GM23338 (cell line): ENCODE results near the gene NFIA. TPM values are rescaled to one million over a fixed set of nuclear protein-coding genes. Genes with fewer than 3 reads are reported as not detected.

ENCODE experiments used
- ATAC-seq: fragments of 200-7000 bp; cut with Tn5 transposase; 3 replicates; pipeline ENCODE4 v1.9.1; 2020
- DNase-seq: peaks from one replicate; pipeline ENCODE4 v3.0.0-alpha.2; 2015; ENCODE audit warnings: low spot score
- H2AFZ ChIP-seq: fragments of 200-600 bp; sonication (generic); 2 replicates; pipeline ENCODE4 v1.8.0; 2016; ENCODE audit warnings: antibody characterized with exemption, mild to moderate bottlenecking, moderate library complexity
- H3F3A ChIP-seq: fragments of 200-600 bp; sonication (generic); replicated peaks from 2 replicates; pipeline ENCODE4 v1.8.0; 2017; ENCODE audit warnings: antibody characterized with exemption, mixed run types, low read depth
- H3K27ac ChIP-seq: fragments of 200-600 bp; sonication (generic); 2 replicates; pipeline ENCODE4 v1.6.1; 2016; ENCODE audit warnings: low read depth
- H3K27me3 ChIP-seq: fragments of 200-600 bp; sonication (generic); 2 replicates; pipeline ENCODE4 v1.8.0; 2016; ENCODE audit warnings: mild to moderate bottlenecking, mixed run types, moderate library complexity; ENCODE audit not compliant: insufficient read depth
- H3K36me3 ChIP-seq: fragments of 200-600 bp; sonication (generic); 2 replicates; pipeline ENCODE4 v1.8.0; 2016; ENCODE audit warnings: mild to moderate bottlenecking; ENCODE audit not compliant: insufficient read depth
- H3K4me1 ChIP-seq: fragments of 200-600 bp; sonication (generic); 2 replicates; pipeline ENCODE4 v1.8.0; 2016; ENCODE audit warnings: mild to moderate bottlenecking, moderate library complexity; ENCODE audit not compliant: insufficient read depth
- H3K4me2 ChIP-seq: fragments of 200-600 bp; sonication (generic); 2 replicates; pipeline ENCODE4 v1.7.1; 2017; ENCODE audit warnings: mixed run types
- H3K4me3 ChIP-seq: fragments of 200-600 bp; sonication (generic); 2 replicates; pipeline ENCODE4 v1.6.1; 2016; ENCODE audit warnings: mixed run types
- H3K79me2 ChIP-seq: fragments of 200-600 bp; sonication (generic); replicated peaks from 2 replicates; pipeline ENCODE4 v1.8.0; 2017; ENCODE audit warnings: mild to moderate bottlenecking; ENCODE audit not compliant: insufficient read depth
- H3K9me2 ChIP-seq: fragments of 200-600 bp; sonication (generic); 2 replicates; pipeline ENCODE4 v1.8.0; 2017; ENCODE audit not compliant: insufficient read depth
- H4K20me1 ChIP-seq: fragments of 200-600 bp; sonication (generic); replicated peaks from 2 replicates; pipeline ENCODE4 v1.8.0; 2017; ENCODE audit warnings: mild to moderate bottlenecking; ENCODE audit not compliant: insufficient read depth
- H3K27ac Mint-ChIP-seq: 2 replicates; pipeline ENCODE4 v1.8.0; 2020; ENCODE audit warnings: inconsistent platforms, mild to moderate bottlenecking, moderate library complexity, mixed read lengths
- H3K27me3 Mint-ChIP-seq: 3 replicates; pipeline ENCODE4 v1.8.0; 2022; ENCODE audit warnings: low read depth, mild to moderate bottlenecking, moderate library complexity, mixed read lengths, inconsistent platforms; ENCODE audit not compliant: insufficient read depth, poor library complexity
- H3K36me3 Mint-ChIP-seq: 3 replicates; pipeline ENCODE4 v1.8.0; 2021; ENCODE audit warnings: low read depth, mild to moderate bottlenecking, inconsistent platforms, moderate library complexity, mixed read lengths
- H3K4me1 Mint-ChIP-seq: 3 replicates; pipeline ENCODE4 v1.8.0; 2020; ENCODE audit warnings: mild to moderate bottlenecking, inconsistent platforms, mixed read lengths
- H3K4me3 Mint-ChIP-seq: 3 replicates; pipeline ENCODE4 v1.8.0; 2021; ENCODE audit warnings: moderate library complexity, mild to moderate bottlenecking, inconsistent platforms, mixed read lengths
- H3K9me3 Mint-ChIP-seq: 3 replicates; pipeline ENCODE4 v1.8.0; 2020; ENCODE audit warnings: moderate library complexity, mild to moderate bottlenecking, inconsistent platforms, mixed read lengths
- CREB1 ChIP-seq: fragments of 250-450 bp; sonication (Bioruptor Pico); IDR thresholded peaks from 2 replicates; pipeline ENCODE4 v1.5.0; 2020; ENCODE audit warnings: low read depth, mild to moderate bottlenecking, moderate library complexity
- EZH2 ChIP-seq: fragments of 200-600 bp; sonication (generic); IDR thresholded peaks from one replicate; pipeline ENCODE4 v1.8.0; 2017; ENCODE audit warnings: antibody characterized with exemption, mild to moderate bottlenecking, low read depth; ENCODE audit not compliant: unreplicated experiment
- EZH2phosphoT487 ChIP-seq: fragments of 200-600 bp; sonication (generic); IDR thresholded peaks from one replicate; pipeline ENCODE4 v1.8.1; 2018; ENCODE audit warnings: antibody characterized with exemption; ENCODE audit not compliant: unreplicated experiment
- JUNB ChIP-seq: IDR thresholded peaks from one replicate; pipeline ENCODE4 v1.6.1; 2016; ENCODE audit warnings: antibody characterized with exemption; ENCODE audit not compliant: unreplicated experiment
- NANOG ChIP-seq: IDR thresholded peaks from 2 replicates; pipeline ENCODE4 v1.6.1; 2016; ENCODE audit warnings: antibody characterized with exemption, borderline replicate concordance
- POLR2AphosphoS5 ChIP-seq: IDR thresholded peaks from 2 replicates; pipeline ENCODE4 v1.6.1; 2016; ENCODE audit warnings: antibody characterized with exemption, low read depth
- STAT1 ChIP-seq: IDR thresholded peaks from one replicate; pipeline ENCODE4 v1.6.1; 2016; ENCODE audit warnings: antibody characterized with exemption; ENCODE audit not compliant: unreplicated experiment
- ZNF331 ChIP-seq: fragments of 250-450 bp; sonication (Bioruptor Pico); IDR thresholded peaks from 2 replicates; pipeline ENCODE4 v1.5.0; 2020; ENCODE audit warnings: low read depth, mild to moderate bottlenecking, moderate library complexity
- polyA plus RNA-seq: library from polyadenylated mRNA; unstranded; fragments of >200 nt; fragmentation: Nextera tagmentation; extraction: Ambion mirVana; gene quantifications from 2 replicates; pipeline ENCODE4 v1.2.1, GENCODE V29; 2016
- total RNA-seq: library from RNA; depleted of rRNA; stranded (reverse); fragments of >200 nt; shearing (Covaris generic); gene quantifications from 2 replicates; pipeline ENCODE4 v1.2.3, GENCODE V29; 2014
- TF ChIP-seq, protein P1 (sequence below): fragments of 250-450 bp; sonication (Bioruptor Pico); IDR thresholded peaks from 2 replicates; pipeline ENCODE4 v1.5.0; 2020; ENCODE audit warnings: mild to moderate bottlenecking, moderate library complexity
- TF ChIP-seq, protein P2 (sequence below): IDR thresholded peaks from 2 replicates; pipeline ENCODE4 v1.6.1; 2016; ENCODE audit warnings: antibody characterized with exemption

NFIA gene
- total and polyA plus RNA-seq, 2 experiments from 2014 or later: 0.97 to 2.3 TPM

DNA sequence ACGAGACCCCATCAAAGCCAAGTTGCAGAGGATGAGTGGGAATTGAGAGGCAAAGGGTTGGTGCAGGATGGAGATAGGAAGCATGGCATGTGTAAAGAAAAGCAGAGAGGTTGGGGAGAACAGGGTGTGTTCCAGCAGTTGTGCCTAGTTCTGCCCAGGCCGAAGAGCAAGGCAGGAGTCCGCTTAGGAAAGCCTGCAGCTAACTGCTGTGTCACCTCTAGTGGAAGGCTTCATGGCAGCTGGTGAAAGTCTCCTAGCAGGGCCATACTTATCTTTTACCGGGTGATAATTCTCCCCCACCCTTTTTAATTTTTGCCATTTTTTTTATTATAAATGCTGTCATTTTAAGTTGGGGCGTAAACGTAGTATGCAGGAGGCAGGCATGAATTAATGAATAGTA is 93.6 kb downstream of the NFIA start (continued):
- TF ChIP-seq, protein P1, sequence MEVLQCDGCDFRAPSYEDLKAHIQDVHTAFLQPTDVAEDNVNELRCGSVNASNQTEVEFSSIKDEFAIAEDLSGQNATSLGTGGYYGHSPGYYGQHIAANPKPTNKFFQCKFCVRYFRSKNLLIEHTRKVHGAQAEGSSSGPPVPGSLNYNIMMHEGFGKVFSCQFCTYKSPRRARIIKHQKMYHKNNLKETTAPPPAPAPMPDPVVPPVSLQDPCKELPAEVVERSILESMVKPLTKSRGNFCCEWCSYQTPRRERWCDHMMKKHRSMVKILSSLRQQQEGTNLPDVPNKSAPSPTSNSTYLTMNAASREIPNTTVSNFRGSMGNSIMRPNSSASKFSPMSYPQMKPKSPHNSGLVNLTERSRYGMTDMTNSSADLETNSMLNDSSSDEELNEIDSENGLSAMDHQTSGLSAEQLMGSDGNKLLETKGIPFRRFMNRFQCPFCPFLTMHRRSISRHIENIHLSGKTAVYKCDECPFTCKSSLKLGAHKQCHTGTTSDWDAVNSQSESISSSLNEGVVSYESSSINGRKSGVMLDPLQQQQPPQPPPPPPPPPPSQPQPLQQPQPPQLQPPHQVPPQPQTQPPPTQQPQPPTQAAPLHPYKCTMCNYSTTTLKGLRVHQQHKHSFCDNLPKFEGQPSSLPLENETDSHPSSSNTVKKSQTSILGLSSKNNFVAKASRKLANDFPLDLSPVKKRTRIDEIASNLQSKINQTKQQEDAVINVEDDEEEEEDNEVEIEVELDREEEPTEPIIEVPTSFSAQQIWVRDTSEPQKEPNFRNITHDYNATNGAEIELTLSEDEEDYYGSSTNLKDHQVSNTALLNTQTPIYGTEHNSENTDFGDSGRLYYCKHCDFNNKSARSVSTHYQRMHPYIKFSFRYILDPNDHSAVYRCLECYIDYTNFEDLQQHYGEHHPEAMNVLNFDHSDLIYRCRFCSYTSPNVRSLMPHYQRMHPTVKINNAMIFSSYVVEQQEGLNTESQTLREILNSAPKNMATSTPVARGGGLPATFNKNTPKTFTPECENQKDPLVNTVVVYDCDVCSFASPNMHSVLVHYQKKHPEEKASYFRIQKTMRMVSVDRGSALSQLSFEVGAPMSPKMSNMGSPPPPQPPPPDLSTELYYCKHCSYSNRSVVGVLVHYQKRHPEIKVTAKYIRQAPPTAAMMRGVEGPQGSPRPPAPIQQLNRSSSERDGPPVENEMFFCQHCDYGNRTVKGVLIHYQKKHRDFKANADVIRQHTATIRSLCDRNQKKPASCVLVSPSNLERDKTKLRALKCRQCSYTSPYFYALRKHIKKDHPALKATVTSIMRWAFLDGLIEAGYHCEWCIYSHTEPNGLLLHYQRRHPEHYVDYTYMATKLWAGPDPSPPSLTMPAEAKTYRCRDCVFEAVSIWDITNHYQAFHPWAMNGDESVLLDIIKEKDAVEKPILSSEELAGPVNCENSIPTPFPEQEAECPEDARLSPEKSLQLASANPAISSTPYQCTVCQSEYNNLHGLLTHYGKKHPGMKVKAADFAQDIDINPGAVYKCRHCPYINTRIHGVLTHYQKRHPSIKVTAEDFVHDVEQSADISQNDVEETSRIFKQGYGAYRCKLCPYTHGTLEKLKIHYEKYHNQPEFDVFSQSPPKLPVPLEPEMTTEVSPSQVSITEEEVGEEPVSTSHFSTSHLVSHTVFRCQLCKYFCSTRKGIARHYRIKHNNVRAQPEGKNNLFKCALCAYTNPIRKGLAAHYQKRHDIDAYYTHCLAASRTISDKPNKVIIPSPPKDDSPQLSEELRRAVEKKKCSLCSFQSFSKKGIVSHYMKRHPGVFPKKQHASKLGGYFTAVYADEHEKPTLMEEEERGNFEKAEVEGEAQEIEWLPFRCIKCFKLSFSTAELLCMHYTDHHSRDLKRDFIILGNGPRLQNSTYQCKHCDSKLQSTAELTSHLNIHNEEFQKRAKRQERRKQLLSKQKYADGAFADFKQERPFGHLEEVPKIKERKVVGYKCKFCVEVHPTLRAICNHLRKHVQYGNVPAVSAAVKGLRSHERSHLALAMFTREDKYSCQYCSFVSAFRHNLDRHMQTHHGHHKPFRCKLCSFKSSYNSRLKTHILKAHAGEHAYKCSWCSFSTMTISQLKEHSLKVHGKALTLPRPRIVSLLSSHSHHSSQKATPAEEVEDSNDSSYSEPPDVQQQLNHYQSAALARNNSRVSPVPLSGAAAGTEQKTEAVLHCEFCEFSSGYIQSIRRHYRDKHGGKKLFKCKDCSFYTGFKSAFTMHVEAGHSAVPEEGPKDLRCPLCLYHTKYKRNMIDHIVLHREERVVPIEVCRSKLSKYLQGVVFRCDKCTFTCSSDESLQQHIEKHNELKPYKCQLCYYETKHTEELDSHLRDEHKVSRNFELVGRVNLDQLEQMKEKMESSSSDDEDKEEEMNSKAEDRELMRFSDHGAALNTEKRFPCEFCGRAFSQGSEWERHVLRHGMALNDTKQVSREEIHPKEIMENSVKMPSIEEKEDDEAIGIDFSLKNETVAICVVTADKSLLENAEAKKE (CRISPR knock-in tag): no peak
- no peak for TF ChIP-seq ZNF331
- TF ChIP-seq EZH2: no peak
- TF ChIP-seq POLR2AphosphoS5: no peak
- no peak for TF ChIP-seq CREB1 (CRISPR knock-in tag)
- no peak for TF ChIP-seq STAT1

DNA sequence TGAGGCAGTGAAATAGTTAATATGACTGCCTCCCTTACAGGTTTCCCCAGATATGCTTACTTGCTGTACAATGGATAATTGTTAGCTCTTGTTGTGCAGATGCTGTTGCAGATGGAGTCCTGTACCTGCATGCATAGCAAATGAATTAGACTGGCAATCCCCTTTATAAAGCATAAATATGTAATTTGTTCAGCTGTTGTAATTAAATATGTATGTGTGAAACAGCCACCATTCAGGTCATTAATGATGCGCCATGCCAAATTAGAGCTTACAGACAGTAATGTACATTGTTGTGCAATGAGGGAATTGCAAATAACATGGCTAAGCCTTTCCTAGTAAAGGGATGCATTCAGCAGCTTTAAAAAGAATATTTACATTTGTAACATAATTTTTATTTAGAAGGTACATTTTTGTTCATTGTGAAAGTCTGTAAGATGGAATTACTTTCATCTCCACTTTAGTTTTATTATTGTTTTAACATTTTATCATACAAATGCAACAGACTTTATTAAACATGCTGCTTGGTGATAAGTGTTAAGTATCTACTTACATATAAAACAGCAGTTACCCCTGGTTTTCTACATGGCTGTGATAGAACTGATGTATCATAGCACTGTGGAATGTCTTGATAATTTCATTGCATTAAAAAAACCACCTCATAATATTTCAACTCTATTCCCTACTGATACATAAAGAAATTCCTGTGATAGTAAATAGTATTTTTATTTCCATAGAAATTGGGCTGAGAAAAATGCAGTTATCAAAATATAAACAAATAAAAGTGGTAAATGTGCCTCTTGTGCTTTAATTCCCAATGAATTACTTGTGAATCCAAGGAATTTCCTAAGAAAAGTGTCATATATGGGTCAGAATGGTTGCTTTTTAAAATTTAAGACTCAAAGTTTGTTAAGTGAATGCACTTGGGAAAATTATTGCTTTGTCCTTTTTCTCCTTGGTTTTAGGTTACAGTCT is 99.0 kb downstream of the NFIA start:
- no peak overlapping the region for H3K27ac ChIP-seq
- 0 out of 2 replicates have a peak overlapping the region, but pooled peaks have one; percentile 18 for H3K27ac Mint-ChIP-seq
- TF ChIP-seq, protein P2, sequence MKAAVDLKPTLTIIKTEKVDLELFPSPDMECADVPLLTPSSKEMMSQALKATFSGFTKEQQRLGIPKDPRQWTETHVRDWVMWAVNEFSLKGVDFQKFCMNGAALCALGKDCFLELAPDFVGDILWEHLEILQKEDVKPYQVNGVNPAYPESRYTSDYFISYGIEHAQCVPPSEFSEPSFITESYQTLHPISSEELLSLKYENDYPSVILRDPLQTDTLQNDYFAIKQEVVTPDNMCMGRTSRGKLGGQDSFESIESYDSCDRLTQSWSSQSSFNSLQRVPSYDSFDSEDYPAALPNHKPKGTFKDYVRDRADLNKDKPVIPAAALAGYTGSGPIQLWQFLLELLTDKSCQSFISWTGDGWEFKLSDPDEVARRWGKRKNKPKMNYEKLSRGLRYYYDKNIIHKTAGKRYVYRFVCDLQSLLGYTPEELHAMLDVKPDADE: no peak
- TF ChIP-seq JUNB: no peak
- TF ChIP-seq NANOG: no peak
- TF ChIP-seq EZH2phosphoT487: no peak
- no peak for TF ChIP-seq ZNF331

More for the DNA sequence above, 99.0 kb downstream of the NFIA start:
- no peaks in the 10 kb centered on the region for H3K36me3 ChIP-seq
- no peak overlapping the region for H3K4me3 ChIP-seq
- no peaks in the 10 kb centered on the region for H3F3A ChIP-seq
- H3K4me1 ChIP-seq: peaks cover 5% of the 10 kb centered on the region; the same call in 1 of the 2 replicates
- H4K20me1 ChIP-seq: no peaks in the 10 kb centered on the region
- Mint-ChIP-seq H3K4me1 (peaks cover 19% of the 10 kb centered on the region), H3K36me3 (no peaks in the 10 kb centered on the region), H3K4me3 (no peak overlapping the region), H3K27me3 (no peaks in the 10 kb centered on the region), H3K9me3 (no peaks in the 10 kb centered on the region)
- no peaks in the 10 kb centered on the region for H3K27me3 ChIP-seq
- ATAC-seq (no peak), DNase-seq (no peak)
- H3K4me2 ChIP-seq: no peak overlapping the region
- H2AFZ ChIP-seq: no peak overlapping the region
- H3K79me2 ChIP-seq: no peaks in the 10 kb centered on the region
- H3K9me2 ChIP-seq: no peaks in the 10 kb centered on the region
